HG02981 (cell line): ENCODE measurements around the gene NF2.

Source experiments
- ATAC-seq: cut with Tn5 transposase; IDR thresholded peaks from one replicate; pipeline ENCODE4 v1.9.1; 2021; ENCODE audit warnings: mild to moderate bottlenecking, moderate library complexity; ENCODE audit not compliant: unreplicated experiment

NF2 gene

DNA sequence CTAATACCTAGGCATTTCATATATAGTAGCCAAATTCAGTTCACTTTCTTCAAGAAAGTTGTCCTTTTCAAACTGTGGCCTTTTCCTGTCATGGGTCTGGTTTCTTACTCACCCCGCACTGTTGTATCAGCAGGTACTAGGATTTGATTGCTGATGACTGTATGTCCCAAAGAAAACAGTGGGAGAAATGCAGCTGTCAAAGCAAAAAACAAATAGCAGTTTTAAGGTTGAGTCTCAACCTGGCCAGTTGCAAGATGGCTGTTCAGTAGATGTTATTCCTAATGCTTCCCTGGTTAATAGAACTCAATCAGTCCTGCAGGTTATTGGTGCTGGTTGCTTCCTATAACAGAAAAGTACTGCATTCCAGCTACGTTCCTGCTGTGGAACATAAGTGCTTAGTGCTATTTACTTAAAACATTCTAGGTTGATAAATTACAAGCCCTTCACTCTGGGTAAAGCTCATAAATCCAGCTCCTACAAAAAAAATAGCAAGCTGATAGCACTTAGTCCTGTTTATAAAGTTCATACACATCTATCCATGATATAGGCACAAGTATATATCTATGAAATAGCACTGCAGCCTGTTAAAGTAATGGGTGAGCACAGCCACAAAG, 26.6 kb downstream of the NF2 start:
- ATAC-seq = no peak

- no peak for ATAC-seq
Measured at GRCh38 chr22:29630987-29631386, 27.6 kb downstream of the NF2 start.

GRCh38 chr22:29631725-29632124, 28.3 kb downstream of the NF2 start:
- no peak for ATAC-seq

GRCh38 chr22:29632672-29633071, 29.2 kb downstream of the NF2 start:
- no peak for ATAC-seq

DNA sequence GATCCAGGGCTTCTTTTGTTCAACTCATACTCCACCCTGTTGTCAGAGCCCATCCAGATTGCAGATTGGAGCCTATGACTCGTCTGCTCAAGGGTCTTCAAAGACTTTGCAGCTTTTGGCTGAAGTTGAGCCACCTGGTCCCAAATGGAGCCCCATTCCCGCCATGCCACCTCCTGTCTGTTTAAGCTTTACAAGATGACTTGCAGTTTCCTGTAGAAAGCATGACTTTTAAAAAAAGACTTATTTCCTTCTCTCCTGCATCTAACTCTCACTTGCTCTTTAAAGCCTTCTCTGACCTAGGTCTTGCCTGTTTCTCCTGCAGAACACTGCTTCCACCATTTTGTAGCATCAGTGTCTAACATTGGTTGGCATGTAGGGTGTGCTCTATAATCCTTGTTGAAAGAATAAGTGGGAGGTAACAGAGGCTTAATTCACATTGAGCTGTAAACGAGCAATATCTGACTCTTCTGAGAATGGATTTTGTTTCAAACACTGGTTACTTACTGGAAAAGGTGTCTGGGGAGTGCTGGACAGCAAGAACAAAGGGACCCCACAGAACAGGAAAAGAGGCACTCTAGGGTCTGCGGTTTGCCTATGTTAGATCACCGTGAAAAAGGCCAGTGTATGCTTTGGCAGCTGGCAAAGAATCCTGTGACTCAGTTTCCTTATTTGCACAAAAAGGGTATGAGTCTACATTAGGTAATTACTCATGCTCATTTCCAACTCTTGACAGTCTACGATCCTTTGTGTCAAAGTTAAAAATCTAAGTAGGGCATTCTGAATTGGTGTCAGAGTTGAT, 30.3 kb downstream of the NF2 start:
- ATAC-seq = no peak

DNA sequence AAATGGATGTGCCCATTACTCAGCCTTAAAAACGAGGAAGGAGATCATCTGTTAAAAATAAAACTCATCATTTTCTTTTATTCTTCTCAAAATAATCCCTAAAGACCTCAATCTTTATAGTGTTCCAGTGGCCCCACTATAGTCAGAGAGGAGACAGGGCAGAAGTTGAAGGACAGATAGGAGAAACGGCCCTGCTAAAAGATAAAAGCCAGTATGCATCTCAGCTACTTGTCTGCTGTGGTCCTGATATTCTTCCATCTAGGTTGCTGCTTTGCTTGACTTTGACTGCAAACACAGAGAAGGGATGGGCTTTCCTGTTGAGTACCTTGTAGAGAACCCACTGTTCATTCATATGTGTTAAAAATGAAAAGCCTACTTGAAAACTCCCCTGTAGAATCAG, 31.4 kb downstream of the NF2 start:
- no peak for ATAC-seq

DNA sequence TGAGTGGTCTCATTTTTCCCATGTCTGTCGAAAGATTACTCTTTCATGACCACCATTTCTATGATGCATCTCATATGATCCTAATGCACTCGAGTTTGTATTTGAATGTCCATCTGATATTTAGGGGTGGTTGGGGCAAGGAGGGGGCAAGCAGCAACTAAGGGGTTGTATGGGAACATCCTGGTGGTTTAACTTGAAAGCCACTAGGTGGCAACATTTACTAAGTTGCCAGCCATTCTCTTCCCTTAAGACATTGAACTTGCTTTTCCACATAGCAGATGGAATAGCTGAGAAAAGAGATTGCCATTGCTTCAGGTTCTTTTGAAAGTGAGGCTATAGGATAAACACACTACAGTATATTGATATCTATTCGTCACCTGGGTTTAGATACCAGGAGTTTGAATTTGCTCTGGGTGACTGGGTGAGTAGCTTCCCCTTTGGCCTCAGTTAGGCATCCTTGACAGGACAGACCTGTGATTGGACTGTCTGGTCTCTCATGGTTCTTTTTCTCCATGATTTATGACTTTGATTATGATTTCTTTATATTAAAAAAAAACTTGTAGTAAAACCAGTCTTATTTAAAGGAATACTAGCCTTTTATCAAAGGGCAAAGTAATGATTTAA, 32.4 kb downstream of the NF2 start:
- no peak for ATAC-seq

DNA sequence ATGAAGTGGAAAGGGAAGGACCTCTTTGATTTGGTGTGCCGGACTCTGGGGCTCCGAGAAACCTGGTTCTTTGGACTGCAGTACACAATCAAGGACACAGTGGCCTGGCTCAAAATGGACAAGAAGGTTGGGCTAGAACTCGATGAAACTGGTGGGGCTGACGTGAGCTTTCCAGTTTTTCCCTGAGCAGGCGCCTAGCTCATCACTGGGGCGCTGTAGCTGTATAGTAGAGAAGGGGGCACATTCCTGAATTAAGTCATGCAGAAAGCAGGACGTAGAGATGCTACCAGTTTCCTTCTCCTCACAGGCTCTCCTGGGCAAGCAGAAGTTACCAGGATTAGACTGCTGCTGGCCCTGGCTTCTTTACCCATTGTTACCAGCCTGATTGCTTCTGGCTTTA, 33.3 kb downstream of the NF2 start:
- no peak for ATAC-seq

DNA sequence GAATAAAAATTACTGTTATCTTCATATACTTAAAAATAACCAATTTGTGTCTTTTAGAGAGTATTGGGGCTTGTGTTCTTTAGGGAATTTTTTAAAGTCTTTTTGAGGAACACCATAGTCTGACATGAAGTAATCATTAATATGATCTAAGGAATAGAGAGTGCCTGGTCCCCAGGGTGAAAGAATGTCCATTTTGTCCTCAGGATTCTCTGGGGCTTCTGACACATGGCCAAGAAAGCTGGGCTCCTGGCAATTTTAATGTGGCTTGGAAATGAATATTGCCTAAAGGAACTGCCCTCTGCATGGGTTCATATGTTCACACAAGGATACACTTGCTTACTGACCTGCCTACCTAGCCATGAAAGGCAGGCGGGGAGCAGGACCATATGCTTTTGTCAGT, 33.7 kb downstream of the NF2 start:
- no peak for ATAC-seq

- ATAC-seq = no peak
Measured at GRCh38 chr22:29638678-29639077, 35.2 kb downstream of the NF2 start.

DNA sequence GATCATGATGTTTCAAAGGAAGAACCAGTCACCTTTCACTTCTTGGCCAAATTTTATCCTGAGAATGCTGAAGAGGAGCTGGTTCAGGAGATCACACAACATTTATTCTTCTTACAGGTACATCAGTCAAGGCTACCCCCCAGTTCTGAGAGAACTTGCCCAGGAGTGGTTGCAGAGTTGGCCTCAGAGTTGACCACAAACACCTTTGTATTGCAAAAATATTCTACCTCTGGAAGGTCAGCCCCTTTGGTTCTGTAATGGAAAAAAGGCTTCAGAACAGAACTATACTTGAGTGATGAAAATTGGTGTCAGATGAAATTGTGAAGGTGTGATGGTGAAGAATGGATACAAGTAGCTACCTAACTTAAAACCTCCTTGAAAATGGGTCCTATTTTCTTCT, 35.7 kb downstream of the NF2 start:
- no peak for ATAC-seq

DNA sequence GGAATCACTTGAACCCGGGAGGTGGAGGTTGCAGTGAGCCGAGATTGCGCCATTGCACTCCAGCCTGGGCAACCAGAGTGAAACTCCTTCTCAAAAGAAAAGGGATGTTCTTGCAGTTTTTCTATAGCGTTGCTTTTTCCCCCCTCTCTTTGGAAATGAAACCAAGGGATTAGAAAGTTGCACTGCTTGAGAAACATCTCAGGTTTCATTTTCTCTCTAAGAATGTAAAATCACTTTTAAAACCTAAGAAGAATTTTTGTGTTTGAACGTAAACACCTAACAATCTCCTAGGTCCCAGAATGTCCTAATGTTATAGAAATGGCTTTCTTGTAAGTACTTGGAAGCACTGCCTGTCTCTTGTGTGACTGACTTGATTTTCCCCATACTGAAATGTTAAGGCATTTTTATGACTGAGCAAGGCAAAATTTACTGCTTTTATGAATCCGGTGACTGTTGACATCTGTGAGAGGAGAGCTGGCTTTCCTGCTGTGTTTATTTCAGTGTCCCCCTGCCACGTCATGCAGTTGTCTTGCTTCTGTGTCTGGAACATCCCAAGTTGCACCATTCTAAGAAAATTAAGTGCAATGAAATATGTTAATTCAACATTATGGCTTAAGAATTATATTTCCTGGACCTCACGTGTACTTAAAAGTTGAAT, 37.7 kb downstream of the NF2 start:
- ATAC-seq = no peak

GRCh38 chr22:29641700-29642330, 38.4 kb downstream of the NF2 start:
- ATAC-seq = no peak

DNA sequence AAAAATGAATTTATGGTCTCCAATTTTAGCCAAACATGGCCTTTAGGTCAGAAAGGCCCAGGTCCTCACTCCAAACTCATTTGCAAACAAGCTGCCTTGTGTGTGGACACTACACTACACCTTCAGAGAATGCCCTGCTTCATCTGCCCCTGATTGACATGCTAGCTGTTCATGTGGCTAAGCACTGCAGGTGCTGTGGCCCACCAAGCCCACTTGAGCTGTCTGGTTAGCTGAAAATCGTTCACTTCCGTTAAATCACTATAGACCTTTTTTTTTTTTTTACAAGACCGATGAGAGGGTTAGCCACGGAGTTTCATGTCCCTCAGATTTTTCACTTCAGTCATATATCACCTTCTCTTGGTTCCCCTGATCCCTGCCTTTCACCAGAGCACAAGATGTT, 39.3 kb downstream of the NF2 start:
- ATAC-seq = no peak

- no peak for ATAC-seq
Measured at GRCh38 chr22:29647954-29648737, 44.7 kb downstream of the NF2 start.

DNA sequence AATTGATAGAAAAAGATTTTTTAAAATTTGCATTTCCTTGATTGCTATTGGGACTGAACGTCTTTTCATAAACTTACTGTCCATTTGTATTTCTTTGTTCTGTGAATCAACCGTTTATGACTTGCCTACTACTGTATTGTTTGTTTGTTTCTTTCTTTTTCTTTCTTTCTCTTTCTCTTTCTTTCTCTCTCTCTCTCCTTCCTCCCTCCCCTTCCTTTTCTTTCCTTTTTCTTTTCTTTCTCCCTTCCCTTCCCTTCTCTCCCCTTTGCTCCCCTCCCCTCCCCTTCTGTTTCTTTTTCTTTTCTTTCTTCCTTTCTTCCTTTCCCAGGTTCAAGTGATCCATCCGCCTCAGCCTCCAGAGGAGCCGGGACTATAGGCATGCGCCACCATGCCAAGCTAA, 46.9 kb downstream of the NF2 start:
- no peak for ATAC-seq

DNA sequence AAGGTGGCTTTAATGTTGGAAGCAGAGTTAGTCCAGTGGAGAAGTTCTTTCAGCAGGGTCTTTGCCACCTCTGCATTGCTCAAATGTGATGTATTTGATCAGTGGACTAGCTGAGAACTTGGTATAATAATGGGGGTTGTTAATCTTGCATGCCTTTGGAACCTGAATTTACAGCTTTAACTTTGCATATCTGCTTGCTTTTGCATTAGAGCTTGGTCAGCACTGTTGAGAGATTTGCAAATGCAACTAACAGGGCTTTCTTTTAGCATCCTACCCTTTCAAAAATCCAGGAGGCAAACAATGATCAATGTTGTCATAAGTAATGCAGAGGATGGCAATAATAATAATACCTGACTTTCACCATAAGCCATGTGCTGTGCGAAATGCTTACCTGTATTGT, 48.2 kb downstream of the NF2 start:
- no peak for ATAC-seq

- ATAC-seq = no peak
Measured at GRCh38 chr22:29654420-29654819, 51.0 kb downstream of the NF2 start.

DNA sequence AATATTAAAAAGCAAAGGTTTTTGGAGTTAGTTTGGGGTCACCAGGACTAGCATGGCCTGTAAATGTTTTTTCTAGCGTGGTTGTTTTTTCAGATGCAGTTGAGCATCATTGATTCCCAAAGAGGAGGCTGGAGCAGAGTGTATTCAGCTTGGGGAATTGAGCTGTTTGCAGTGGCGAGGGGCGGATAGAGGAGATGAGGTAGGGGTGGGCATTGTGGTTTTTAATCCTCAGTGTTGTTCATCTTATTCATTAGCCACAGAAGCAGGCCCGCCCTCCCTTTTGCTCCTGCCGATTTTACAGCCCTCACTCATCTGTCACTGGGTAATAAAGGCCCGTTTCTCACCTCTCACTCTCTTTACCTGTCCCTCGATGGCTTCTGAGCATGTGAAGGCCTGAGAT, 51.4 kb downstream of the NF2 start:
- no peak for ATAC-seq

- no peak for ATAC-seq
Measured at GRCh38 chr22:29658176-29658575, 54.7 kb downstream of the NF2 start.

- ATAC-seq = no peak
Measured at GRCh38 chr22:29660021-29660420, 56.6 kb downstream of the NF2 start.
